Left ventricle myocardium inferior (tissue), 1 donor: ENCODE data around the gene RTKN. TPM values are rescaled to one million over a fixed set of nuclear protein-coding genes. Genes with fewer than 3 reads are reported as not detected.

ENCODE experiments used
- DNase-seq: peaks from one replicate; pipeline ENCODE4 v3.0.0-alpha.2; 2020
- H3K27ac ChIP-seq: fragments of 200-600 bp; replicated peaks from 2 replicates; pipeline ENCODE4 v1.8.0; 2021
- H3K27me3 ChIP-seq: fragments of 200-600 bp; 2 replicates; pipeline ENCODE4 v1.8.0; 2021; ENCODE audit warnings: low read depth
- H3K36me3 ChIP-seq: fragments of 200-600 bp; 2 replicates; pipeline ENCODE4 v1.8.0; 2021
- H3K4me1 ChIP-seq: fragments of 200-600 bp; 2 replicates; pipeline ENCODE4 v1.8.0; 2021
- H3K4me3 ChIP-seq: fragments of 200-600 bp; 2 replicates; pipeline ENCODE4 v1.8.0; 2021; ENCODE audit warnings: mild to moderate bottlenecking, moderate library complexity
- H3K9me3 ChIP-seq: fragments of 200-600 bp; replicated peaks from 2 replicates; pipeline ENCODE4 v1.8.0; 2021
- CTCF ChIP-seq: fragments of 200-600 bp; IDR thresholded peaks from 2 replicates; pipeline ENCODE4 v1.8.0; 2021; ENCODE audit warnings: antibody characterized with exemption, mild to moderate bottlenecking, borderline replicate concordance
- intact Hi-C: fragments of 100-400 bp; cut with micrococcal nuclease; formaldehyde crosslinking; loops from one replicate; pipeline ENCODE4 v1.11.0; 2022
- total RNA-seq: library from RNA; stranded (reverse); fragmentation: NEBNext Ultra II Directional; extraction: Animal tissue kit (Norgen Biotek cat#: 25700); gene quantifications from one replicate; pipeline ENCODE4 v1.2.1, GENCODE V29; 2021
- donor health status: DM: no; HTN: yes; CAD: no; lungs with severe emphysema.

The RTKN gene
- total RNA-seq, 1 donor from 2014 or later, result 14.0 TPM

GRCh38 chr2:74457549-74458131, 15.9 kb upstream of the RTKN start:
- peaks cover 45% of the 10 kb centered on the region for H3K4me1 ChIP-seq
- peaks cover 16% of the 10 kb centered on the region for H3K36me3 ChIP-seq
- no peaks in the 10 kb centered on the region for H3K9me3 ChIP-seq
- H3K4me3 ChIP-seq, result peak overlapping the region; percentile 87
- intact Hi-C loops, result no loop called here
- DNase-seq, result peak; percentile 67
- H3K27ac ChIP-seq, result peak overlapping the region; percentile 98
- H3K27me3 ChIP-seq, result no peaks in the 10 kb centered on the region
- no peak for TF ChIP-seq CTCF

- peak overlapping the region; percentile 87 for H3K4me3 ChIP-seq
- DNase-seq, result no peak
- H3K9me3 ChIP-seq, result no peaks in the 10 kb centered on the region
- no peaks in the 10 kb centered on the region for H3K27me3 ChIP-seq
- H3K27ac ChIP-seq, result peak overlapping the region; percentile 98
- H3K36me3 ChIP-seq, result peaks cover 11% of the 10 kb centered on the region
- intact Hi-C loops, result no loop called here
- peaks cover 45% of the 10 kb centered on the region for H3K4me1 ChIP-seq
- TF ChIP-seq CTCF, result no peak
Observed at GRCh38 chr2:74457129-74457548, 15.4 kb upstream of the RTKN start.

- peak; percentile 94 for DNase-seq
- intact Hi-C loops, result no loop called here
- Histone ChIP-seq H3K4me3 (peak within 1 kb of the TSS; percentile 89), H3K9me3 (no peaks in the 10 kb centered on the region), H3K27me3 (peaks cover 4% of the 10 kb centered on the region), H3K36me3 (no peaks in the 10 kb centered on the region), H3K4me1 (peaks cover 45% of the 10 kb centered on the region), H3K27ac (peak within 1 kb of the TSS; percentile 85)
- no peak for TF ChIP-seq CTCF
Observed at GRCh38 chr2:74454654-74455511, 13.1 kb upstream of the RTKN start, which contains the start of gene INO80B. Gene INO80B (plus strand): TSS chr2:74455087. CDS start chr2:74455117, 30 bp downstream.

- Histone ChIP-seq H3K27ac (no peak overlapping the region), H3K4me3 (no peak overlapping the region), H3K4me1 (peaks cover 12% of the 10 kb centered on the region), H3K9me3 (no peaks in the 10 kb centered on the region), H3K36me3 (no peaks in the 10 kb centered on the region), H3K27me3 (peaks cover 5% of the 10 kb centered on the region)
- DNase-seq, result no peak
- intact Hi-C loops, result no loop called here
- no peak for TF ChIP-seq CTCF
Observed at GRCh38 chr2:74450570-74451190, 8.9 kb upstream of the RTKN start.

- intact Hi-C loops, result no loop called here
- no peak for TF ChIP-seq CTCF
- Histone ChIP-seq H3K27me3 (peaks cover 8% of the 10 kb centered on the region), H3K9me3 (no peaks in the 10 kb centered on the region), H3K4me3 (no peak overlapping the region), H3K4me1 (no peaks in the 10 kb centered on the region), H3K27ac (no peak overlapping the region), H3K36me3 (no peaks in the 10 kb centered on the region)
- DNase-seq, result no peak
Observed at GRCh38 chr2:74448771-74449170, 7.0 kb upstream of the RTKN start.
